ENCODE measurements around the gene AARS2.

AARS2 gene

DNA sequence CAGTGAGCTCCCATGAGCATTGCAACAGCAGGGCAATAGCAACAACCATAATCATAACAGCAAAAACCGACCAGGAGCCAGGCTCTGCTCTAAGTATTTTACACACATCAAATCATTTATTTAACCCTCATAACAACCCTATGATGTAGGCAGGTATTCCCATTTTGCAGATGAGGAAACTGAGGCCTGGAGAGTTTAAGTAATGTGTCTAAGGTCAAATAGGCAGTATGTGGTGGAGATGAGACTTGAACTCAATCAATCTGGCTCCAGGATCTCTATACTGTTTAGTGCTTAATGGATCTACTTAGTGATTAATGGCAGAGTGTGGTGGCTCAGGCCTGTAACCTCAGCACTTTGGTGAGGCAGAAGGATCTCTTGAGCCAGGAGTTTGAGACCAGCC is 39.5 kb downstream of the AARS2 start:
- DNase-seq, result no peak

DNA sequence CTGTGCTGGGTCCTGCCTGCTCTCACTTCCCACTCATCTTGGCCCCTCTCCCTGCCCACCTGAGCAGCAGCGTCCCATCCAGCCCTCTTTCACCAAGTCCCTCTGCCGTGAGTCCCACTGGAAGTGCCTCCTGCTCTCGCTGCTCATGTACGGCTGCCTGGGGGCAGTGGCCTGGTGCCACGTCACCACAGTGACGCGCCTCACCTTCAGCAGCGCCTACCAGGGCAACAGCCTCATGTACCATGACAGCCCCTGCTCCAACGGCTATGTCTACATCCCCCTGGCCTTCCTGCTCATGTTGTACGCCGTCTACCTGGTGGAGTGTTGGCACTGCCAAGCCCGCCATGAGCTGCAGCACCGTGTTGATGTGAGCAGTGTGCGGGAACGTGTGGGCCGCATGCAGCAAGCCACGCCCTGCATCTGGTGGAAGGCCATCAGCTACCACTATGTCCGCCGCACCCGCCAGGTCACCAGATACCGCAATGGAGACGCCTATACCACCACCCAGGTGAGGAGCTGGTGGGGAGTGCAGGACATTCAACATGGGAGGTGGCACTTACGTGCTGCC is 40.1 kb downstream of the AARS2 start:
- no peak for DNase-seq

DNA sequence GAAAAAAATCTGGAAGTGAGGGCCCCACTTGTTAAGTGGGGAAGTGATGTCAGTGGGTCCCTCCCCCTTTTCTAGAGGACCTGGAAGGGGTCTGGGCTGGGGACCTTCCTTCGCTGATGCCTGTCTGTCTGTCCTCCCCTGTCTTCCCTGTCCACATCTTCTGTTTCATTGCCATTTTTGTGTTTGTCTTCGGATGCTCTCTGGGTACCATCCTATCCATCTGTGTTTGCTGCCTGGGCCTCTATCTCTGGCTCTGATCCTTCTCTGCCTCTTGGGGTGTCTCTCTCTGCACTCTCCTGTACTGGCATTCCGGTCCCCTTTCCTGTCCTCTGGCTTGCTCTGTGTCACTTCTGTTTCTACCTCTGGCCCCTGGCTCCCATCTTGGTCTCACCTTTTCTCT is 40.6 kb downstream of the AARS2 start:
- DNase-seq, result no peak

DNA sequence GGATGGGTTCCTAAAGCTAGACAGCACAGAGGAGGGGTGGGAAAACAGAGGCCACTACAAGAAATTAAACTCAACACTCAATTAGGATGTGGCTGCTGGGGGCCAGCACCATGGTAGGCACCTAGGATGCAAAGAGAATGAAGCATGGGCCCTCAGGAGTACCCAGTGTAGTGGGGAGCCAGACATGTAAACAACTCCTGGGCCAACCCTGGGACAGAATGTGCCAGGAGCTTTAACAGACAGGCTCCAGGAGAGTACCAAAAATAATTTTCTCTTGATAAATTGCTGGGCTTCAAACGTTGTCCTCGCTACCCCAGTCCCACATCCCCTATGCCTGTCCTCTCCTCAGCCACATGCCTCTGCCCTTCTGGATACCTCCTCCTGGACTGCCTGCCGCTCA is 41.2 kb downstream of the AARS2 start:
- DNase-seq, result no peak

DNA sequence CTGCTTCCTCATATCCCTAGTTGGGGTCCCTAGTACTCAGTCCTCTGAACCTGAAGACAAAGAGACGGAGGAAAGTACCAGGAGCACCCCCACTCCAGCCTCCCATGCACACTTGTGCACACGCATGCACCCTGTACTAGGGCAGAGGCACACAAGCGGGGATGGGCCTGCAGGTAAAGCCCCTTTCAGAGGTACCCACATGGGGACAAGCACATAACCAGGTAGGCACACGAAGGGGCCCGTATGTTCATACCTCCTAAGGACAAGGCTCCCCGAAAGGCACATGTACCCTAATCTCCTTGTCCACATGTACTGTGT is 41.8 kb downstream of the AARS2 start:
- DNase-seq, result no peak

DNA sequence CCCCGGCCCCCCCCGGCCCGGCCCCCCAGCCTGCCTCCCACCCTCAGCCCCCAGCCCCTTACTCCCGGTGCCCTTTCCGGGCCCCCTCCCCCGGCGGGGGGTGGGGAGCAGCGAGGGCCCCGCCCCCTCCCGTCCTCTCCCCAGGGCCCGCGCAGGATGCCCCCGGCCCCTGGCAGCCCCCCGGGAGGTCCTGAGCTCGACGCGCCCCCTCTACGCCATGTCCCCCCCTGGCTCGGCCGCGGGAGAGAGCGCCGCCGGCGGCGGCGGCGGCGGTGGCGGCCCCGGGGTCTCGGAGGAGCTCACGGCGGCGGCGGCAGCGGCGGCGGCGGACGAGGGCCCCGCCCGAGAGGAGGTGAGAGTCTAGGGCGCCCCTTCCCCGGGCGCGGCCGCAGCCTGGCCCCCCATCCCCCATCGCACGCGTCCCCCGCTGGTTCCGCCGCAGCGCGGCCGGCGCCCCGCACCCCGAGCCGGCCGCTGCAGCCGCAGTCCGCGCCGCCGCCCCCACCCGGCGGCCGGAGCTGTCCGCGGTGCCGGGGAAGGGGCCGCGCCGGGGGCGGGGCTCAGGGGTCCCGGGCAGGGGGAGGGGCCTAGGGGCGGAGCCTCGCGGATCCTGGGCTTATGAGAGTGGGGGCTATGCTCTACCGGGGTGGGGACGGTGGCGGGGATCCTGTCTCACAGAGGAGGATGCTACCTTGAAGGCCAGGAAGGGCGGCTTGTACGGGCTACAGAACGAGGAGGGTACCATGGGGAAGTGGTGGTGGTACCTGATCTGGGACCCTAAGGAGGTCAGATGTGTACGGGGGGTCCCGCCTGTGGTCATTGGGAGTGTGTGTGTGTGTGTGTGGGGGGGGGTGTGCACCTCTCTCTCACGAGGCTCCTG is 42.4 kb downstream of the AARS2 start:
- no peak for DNase-seq

DNA sequence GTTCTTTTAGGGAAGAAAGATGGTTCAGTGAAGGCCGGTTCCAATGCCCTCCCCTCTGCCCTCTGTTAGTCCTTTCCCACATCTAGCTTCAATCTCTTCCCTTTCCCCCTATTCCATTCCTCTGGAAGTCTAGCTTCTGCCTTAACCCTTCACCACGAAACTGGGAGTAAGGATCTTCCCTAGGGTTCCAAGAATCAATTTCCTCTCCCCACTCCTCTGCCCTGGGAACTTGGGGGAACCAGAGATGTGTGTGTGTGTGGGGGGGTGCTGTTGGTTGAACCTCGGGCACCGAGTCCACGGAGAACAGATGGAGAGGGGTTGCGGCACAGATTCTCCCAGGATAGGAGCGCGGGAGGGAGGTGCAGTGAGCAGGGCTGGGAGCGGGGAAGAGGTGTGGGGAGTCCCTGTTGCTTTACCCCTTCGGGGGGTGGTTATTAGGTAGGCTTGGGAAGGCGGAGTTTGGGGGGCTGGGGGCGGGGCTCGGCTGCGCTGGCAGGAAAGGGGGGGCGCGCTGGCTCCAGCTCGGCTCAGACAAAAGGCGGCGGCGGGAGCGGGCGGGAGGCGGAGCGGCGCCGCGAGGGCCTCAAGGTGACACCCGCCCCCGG is 43.1 kb downstream of the AARS2 start, which contains the start of gene TMEM151B:
Gene TMEM151B, plus strand, starts transcription at position 530 of the 605 bp plus-strand sequence. CDS start 293 bp downstream, outside the sequence.
- no peak for DNase-seq

DNA sequence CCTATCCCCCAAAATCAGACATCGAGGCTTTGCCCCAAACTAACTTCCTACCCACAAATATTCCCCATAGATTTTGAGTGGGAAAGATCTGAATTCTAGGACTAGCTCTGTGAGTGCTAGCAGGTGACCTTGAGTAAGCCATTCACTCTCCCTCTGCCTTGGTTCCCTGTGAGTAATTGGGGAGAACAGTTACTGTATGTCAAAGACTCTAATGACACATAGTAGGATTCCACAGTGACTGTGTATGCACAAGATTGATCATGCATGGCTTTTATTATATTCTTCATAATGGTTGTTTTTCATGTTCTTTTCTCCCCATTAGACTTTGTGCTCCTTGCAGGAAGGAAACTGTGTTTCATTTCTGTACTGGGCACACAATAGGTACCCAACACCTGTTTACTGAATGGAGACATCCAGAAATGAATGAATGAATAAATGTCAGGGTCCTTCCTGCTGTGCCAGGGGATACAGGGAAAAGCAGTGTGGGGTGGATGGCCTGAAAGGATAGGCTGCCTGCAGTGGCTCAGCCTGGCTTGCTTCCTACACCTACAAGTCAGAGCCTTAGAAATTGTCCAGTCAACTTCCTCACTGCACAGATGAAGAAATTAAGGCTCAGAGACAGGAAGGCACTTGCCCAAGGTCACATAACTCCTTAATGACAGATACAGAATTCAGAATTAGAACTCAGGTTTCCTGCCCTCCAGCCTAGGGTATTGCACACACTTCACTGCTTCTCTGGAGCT is 43.8 kb downstream of the AARS2 start:
- no peak for DNase-seq

DNA sequence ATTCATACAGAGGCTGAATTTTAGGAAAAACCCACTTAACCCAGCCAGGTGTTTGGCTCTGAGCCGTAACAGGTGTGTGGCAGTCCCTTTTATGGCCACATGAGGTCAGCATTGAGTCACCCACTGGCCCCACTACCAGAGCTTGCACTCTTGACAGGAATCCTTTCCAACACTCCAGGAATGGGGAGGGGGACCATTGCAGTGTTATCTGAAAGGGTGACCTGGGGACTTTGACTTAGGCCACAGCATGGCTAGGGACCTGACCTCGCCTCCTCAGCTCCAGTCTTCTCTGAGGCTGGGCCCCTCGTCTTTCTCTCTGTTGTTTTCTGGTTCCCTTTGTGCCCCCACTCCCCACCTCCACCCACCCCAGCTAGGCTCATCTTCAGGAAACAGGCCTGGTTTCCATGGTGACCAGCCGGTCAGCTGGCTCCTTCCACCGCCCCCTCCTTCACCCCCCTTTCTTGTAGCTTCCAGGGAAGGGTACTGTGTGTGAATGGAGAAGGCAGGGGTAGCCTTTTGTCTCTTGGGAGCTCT is 45.0 kb downstream of the AARS2 start:
- peak; percentile 47 for DNase-seq

DNA sequence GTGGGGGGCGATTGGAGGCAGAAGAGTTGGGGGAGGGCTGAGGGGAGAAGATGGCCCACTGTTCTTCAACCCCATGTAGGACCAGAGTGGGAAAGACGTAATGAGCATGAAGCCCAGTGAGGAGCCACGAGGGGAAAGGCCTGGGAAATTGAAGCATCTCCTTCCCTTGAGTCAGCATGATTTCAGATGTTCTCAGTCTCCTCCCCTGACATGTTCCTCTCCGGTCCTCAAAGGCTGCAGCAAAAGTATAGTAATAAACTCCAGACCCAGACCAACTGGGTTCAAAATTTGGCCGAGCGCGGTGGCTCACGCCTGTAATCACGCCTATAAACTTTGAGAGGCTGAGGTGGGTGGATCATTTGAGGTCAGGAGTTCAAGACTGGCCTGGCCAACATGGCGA is 45.9 kb downstream of the AARS2 start:
- DNase-seq, result no peak

DNA sequence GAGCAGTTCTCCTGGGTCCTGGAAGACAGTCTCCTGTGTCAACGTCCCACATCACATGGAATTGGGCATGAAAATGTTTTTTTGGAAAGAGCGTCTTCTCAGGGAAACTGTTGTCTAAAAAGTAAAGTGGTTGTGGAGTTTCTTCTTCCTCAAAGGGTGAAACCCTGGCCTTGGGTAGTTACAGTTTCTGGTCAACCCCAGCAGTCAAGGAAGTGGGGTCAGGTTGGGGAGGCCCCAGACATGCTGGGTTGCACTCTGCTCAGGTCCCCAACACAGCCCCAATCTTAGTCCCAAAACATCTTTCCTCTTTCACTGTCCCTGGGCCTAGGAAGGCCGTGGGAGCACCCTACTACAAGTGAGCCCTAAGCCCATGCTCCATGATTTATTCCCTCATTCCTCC is 46.8 kb downstream of the AARS2 start:
- no peak for DNase-seq

DNA sequence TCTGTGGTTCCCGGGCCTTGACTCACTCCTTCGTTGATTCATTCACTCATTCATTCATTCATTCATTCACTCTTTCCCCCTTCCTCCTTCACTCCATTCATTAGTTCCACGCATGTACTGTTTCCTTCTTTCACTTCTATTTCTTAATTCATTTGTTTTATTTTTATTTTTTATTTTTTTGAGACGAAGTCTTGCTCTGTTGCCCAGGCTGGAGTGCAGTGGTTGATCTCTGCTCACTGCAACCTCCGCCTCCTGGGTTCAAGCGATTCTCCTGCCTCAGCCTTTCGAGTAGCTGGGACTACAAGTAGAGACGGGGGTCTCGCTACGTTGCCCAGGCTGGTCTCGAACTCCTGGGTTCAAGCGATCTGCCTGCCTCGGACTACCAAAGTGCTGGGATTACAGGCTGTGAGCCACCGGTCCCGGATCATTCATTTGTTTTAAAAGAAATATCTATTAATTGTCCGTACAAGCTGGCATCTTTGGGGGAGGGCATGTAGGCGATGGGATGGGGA is 47.4 kb downstream of the AARS2 start:
- no peak for DNase-seq

DNA sequence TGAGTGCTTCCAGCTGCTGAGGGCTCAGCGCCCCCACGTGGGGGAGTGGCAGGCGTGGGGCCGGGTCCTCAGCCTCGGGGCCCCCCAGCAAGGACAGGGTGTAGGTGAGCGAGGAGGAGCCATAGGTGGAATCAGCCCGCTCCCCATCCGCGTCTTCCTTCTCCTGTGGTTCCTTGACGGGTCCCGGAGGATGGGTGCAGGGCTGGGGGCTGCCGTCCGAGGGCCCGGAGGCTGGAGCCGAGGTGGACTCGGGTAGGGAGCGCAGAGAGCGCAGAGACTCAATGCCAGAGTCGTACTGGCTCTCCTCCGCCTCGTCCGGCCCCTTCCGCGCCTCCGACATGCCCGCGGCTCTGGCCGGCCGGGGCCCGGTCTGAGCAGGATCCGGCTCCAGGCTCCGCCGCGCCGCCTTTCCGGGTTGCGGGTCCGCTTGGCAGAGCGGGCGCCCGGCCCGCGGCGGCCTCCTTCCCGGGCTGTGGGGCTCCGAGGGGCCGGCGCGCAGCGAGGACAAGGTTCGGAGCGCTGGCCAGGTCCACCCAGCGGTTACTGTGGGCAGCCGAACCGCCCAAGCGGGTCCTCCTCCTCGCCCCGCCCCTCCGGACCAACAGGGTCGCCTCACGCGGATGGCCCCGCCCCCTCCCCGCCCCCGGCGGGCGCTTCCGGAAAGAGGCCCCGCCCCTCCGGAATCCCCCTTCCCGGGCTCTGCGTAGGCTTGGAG is 48.0 kb downstream of the AARS2 start, which contains the start of gene NFKBIE:
Gene NFKBIE, minus strand, starts transcription at position 545 of the 715 bp plus-strand sequence. Its CDS starts 205 bp downstream, at position 340.
- peak; percentile 74 for DNase-seq

DNA sequence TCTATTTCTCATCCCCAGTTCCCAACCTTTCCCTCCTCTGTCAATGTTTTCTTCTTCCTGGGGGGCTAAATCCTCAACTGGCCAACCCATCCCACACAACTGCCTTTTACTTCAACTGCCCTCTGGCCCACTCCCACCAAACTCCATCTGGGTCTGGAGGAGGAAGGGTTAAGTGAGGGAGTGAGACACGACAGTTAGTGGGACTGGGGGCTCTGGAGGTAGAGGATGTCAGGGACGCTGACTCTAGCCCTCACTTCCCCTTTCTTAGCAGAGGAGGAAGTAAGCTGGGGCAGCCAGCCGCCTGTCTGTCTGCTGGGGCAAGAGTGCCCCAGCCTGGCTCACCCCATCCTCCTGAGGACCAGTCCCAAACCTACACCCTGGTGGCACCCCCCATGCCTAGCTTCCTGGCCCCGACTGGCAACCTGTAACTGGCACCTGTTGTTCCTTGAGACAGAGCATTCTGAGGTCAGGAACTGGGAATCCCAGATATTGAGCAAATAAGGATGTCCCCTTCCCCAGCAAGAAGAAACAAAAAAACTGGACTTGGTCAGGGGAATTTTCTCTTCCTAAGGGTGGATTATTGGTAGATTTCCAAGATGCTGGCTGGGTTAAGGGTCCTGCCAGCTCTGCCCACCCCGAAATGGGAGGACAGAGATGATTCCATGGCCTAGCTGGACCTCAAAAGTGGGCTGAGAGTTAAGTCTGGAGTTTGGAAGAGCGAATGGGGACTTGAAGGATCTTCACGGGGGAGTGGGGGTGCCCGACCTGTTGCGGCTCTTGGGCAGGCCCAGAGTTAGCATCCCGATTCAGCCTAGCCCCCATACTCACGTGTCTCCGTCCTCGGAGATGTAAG is 48.8 kb downstream of the AARS2 start:
- no peak for DNase-seq

DNA sequence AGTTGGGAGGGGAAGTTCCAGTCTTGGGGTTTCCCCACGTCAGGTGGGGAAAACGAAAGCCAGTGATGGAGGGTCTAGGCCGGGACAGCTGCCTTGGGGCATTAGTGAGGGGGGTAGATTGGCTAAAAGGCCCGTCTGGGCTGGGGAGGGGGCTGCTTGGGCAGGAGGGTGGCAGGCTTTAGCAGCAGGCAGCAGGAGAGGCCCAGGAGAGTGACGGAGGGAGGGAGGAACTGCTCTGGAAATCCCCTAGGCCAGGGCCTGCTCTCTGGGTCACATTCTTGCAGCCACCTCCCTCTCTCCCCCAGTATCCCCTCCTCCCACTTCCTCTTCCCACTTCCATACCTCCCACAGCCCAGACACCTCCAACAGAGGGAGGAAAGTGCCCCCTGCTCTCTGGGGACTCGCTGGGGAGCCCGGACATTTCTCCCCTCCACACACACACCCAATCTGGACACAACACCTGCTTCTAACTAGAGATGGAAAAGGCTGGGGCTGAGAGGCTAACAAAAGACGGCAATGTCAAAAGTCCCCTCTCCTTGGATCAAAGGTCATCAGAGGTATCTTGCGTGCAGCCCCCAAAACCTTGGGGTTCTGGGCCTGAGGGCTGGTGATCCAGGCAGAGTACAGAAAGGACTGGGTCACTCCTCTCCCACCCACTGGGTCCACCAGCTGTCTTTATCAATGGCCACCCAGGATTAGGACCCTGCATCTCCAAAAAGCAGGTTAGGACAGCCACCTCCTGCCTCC is 49.6 kb downstream of the AARS2 start:
- no peak for DNase-seq

DNA sequence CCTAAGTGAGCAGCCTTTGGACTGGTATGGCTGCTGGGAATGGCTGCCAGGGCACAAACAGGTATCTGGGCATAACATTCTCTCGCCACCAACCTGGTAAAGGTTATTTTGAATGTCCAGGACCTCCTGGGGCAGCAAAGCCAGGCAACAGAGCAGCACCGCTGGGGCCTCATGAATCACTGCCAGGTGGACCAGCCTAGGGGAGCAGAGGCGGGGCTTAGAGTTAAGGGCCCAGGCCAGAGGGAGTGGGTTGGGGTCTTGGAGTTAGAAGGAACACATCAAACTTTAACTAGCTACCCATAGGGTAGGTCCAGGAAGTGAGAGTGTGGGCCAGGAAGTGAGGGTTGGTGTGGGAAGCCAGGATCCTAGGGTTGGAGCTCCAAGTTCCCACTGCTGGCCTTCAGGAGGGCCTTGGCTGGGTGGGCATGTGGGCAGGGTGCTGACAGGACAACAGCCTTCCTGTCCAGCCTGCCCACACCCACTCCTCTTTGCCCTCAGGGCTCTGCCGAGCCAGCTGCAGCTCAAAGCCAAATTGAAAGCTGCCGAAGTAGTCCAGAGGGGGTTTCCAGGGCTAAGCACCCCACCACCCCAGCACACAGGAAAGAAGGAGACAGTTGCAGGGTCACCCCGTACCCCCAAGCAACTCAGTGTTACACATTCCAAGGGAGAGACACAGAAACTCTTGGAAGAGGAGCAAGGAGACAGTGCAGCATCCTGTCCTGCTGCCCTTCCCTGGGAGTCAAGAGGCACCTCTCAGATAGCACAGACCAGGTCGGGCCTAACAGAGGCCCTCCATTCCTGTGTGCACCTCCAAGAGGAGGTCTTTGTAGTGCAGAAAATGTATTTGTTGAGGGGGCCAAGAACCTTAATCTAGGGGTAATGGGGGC is 50.4 kb downstream of the AARS2 start:
- no peak for DNase-seq

DNA sequence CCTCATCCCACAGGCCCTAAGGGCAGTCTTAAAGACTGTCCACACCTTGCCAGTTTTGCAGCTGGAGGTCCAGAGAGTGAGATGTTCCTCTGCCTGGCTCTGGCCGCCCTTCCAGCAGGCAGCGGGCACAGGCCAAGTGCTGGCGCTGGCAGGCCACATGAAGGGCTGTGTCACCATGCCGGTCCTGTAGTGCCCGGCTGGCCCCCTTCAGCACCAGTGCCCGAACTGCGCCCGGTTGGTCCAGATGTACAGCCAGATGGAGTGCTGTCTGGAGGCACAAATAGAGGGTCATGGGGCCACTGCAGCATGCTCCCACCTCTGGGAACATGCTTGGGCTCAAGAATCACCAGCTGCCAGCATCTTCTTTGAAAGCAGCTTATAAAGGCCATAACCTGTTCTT is 51.6 kb downstream of the AARS2 start:
- DNase-seq, result no peak

DNA sequence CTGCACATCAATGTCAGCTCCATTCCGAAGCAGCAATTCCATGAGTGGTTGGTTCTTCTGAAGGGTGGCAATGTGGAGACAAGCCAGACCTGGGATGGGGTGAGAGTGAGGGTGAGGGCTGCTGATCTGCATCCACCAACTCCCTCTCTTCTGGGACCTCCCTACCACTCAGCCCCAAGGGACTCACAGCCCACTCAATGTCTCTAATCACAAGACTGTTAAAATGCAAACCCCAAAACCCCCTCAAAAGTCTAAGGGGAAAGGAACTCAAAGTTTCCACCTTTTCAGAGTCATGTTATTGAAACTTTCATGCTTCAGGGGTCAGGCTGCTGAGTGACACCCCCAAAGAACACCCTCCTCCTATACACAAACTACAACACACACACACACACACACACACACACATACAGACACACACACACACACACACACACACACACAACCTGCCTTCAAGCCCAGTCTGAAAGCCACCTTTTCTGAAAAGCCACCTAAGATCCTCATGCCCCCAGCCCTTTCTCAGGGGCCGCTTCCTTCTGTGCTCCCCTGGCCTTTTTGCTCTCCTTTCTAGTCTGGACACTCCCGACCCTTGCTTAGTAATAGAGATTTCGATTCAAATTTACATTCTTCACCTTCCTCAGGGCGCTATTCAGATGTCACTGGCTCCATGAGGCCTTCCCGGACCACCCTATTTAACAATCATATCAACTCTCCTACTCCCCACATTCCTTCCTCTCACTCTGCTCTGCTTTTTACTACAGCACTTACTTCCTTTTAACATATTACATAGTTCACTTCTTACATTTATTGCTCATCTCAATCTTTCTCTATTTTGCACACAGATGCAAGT is 52.5 kb downstream of the AARS2 start:
- DNase-seq, result no peak

Measured in NCI-H2029 (cell line).